GM18499 (cell line): Measurements from ENCODE around the gene HDAC10.

ENCODE experiments used
- ATAC-seq: cut with Tn5 transposase; IDR thresholded peaks from one replicate; pipeline ENCODE4 v1.9.1; 2021; ENCODE audit warnings: moderate number of reproducible peaks; ENCODE audit not compliant: insufficient read depth, unreplicated experiment

HDAC10 gene

DNA sequence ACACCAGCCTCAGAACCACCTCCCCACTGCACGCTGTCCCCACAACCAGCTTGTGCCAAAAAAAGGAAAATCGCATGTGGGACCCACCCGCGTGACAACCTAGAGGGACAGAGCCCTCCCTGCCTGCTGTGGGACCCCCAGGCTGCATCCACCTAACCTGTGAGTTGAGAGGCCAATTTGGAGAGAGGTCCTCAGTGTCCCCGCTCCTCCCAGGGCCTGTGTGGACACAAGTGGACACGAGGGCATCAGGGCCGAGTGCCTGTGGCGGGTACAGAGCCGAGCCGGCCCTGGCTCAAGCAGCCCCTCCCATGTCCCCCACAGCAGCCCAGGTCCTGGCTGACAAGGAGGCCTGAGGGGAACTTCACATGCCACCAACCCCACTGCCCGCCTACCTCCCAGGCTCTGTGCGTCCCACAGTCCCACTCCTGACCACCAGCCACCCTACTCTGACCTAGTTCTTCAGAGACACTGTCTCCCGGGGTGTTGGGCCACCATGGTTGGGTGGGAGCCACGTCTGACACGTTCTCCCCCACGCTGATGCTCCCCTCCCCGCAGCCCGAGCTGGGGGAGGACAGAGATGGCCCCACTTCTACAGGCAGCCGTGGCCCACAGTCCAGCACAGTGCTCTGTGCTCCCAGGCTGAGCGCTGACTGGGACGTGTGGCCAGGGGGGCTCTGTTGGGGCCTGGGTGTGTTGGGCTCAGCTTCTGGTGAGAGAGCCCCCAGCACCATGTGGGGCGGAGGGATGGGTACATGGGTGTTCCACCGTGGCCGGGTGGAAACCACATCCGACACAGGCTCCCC, 31.1 kb downstream of the HDAC10 start:
- ATAC-seq: no peak

DNA sequence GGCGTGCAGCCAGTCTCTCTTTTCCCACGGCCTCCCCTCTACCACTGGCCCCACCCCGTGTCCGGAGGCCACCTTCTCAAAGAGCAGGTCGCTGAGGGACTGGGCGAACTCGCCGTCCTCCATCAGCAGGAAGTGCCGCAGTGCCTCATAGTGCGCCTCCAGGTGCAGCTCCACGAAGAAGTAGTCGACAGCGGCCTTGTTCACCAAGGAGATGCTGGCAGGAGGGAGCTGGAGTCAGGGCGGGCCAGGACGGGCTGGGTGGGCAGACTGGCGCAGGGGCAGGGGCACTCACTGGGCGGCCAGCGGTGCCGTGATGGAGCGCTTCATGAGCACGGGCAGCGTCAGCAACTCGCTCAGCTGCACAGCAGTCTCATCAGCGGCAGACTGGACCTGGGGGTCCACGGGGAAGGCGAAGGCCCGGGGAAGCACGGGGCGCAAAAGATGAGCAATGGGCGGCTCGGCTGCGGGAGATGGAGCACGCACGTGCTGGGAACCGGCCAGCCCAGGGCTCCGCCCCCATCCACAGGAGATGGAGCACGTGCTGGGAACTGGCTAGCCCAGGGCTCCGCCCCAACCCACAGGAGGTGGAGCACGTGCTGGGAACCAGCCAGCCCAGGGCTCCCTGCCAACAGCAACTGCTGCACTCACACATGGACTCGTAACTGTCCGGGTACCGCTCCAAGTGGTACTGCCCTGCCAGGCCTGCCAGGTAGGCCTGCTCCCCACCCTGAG, 31.9 kb downstream of the HDAC10 start:
- no peak for ATAC-seq

GRCh38 chr22:50218153-50218995, 32.7 kb downstream of the HDAC10 start:
- ATAC-seq: no peak

DNA sequence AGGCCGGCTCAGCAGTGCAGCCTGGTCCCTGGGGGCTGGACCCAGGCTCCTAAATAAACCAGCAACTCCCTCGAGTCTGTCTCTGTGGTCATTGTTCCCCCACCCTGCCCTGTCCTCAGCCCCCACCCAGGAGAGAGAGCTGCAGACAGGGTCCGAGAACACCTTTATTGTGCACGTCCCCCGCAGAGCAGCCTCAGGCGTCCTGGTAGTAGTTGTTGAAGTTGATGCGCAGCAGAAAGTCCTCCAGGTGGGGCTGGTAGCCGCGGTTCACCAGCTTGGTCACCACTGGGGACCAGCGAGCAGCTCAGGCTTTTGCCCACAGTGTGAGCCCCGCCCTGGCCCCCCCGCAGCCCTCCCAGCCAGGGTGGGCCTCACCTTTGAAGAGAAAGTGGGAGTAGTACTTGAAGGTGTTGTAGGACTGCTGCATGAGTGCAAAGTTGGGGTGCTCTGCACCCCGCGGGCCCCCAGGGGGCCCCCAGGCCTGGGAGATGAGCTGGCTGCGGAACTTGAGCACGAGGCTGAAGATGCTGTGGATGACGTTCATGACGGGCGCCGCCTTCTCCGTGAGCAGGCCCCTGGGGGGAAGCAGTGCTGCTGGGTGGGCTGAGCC, 33.4 kb downstream of the HDAC10 start:
- ATAC-seq: no peak

- no peak for ATAC-seq
Observed at GRCh38 chr22:50216684-50217520, 34.2 kb downstream of the HDAC10 start.

DNA sequence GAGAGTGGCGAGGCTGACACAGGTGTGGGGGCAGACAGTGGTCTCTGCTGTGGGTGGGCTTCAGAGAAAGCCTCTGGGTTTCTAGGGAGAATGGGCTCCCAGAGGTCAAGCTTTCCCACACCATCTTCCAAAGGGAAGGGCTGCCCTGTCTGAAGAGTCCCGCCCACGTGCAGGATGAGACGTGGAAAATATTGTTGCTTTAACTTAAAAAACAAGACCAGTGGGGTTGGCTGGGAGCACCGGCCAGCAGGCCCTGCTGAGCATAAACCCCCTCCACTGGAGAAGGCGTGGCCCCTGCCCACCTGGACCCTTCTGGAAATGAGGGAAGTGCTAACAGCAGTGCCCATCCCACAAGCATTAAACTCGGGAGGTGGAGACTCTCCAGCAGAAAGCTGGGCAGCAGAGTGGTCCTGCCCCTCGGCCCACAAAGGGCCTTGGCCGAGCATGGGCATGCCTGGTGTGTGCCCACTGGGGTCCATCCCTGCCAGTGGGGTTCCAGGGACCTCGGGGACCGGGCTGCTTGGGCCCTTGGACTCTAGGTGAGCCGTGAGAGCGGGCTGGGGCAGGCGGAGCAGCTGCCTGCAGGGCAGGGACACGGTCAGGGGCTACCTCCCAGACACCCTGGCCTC, 34.9 kb downstream of the HDAC10 start:
- no peak for ATAC-seq

GRCh38 chr22:50215297-50216054, 35.6 kb downstream of the HDAC10 start:
- no peak for ATAC-seq

DNA sequence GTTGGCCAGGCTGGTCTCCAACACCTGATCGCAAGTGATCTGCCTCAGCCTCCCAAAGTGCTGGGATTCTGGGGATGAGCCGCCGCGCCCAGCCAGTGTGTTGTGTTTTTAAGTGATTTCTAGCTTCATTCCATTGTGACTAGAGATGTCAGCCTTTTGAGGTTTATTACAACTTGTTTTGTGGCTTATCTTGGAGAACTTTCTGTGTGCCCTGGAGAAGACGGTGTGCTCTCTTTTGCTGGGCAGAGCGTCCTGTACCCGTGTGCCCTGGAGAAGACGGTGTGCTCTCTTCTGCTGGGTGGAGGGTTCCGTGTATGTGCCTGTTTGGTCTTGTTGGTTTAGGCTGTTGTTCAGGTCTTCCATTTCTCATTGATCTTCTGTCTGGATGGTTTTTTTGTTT, 37.8 kb downstream of the HDAC10 start:
- ATAC-seq: no peak

- ATAC-seq: no peak
Observed at GRCh38 chr22:50211147-50211546, 39.9 kb downstream of the HDAC10 start.

- no peak for ATAC-seq
Observed at GRCh38 chr22:50210378-50211139, 40.5 kb downstream of the HDAC10 start.

DNA sequence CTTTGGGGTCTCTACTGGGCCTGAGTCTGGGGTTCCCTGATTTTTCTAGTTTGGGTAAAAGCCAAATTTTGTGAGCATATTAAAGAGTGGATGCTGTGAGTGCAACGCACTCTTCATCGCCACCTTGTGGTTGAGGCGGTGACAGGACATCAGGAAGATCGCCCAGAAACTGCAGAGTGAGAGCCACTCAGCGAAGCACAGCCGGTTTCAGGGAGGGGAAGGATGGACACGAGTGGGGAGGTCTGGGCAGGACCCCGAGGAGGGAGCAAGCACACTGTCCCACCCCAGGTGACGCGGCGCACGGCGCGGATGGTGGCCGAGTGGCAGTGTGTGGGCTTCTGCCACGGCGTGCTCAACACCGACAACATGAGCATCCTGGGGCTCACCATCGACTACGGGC, 41.2 kb downstream of the HDAC10 start:
- ATAC-seq: no peak

- ATAC-seq: no peak
Observed at GRCh38 chr22:50208939-50209892, 41.8 kb downstream of the HDAC10 start.

DNA sequence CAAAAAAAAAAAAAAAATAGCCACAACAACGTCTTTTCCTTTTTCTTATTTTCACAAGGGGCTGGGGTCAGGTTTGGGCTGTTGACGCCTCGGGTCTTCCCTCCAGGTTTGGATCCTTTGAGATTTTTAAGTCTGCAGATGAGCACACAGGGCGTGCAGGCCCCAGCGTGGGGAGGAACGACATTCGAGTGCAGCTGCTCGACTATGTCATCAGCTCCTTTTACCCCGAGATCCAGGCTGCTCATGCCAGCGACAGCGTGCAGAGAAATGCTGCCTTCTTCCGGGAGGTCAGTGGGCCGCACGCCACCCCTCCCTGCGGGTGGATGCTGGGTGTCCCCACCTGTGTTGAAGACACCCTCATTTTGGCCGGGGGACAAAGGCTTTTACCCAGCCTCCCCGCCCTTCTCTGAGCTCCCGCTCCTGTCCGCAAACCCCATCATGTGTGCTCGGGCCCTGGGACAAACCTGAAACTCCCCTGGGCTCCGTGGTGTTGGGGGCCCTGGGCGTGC, 42.6 kb downstream of the HDAC10 start:
- no peak for ATAC-seq

GRCh38 chr22:50207383-50208140, 43.5 kb downstream of the HDAC10 start:
- ATAC-seq: no peak

- ATAC-seq: no peak
Observed at GRCh38 chr22:50206599-50206998, 44.5 kb downstream of the HDAC10 start.
